HPDE6-E6E7 (cell line): ENCODE results near the gene KDSR.

Source experiments
- DNase-seq: peaks from one replicate; pipeline ENCODE4 v3.0.0; 2011; ENCODE audit warnings: missing footprints; ENCODE audit errors: extremely low spot score

KDSR gene

GRCh38 chr18:63321291-63321690, 45.7 kb downstream of the KDSR start:
- no peak for DNase-seq

- DNase-seq, result no peak
These were observed 46.1 kb downstream of the KDSR start for GRCh38 chr18:63320975-63321265.

- peak; percentile 41 for DNase-seq
These were observed 46.7 kb downstream of the KDSR start for GRCh38 chr18:63320123-63320974.

DNA sequence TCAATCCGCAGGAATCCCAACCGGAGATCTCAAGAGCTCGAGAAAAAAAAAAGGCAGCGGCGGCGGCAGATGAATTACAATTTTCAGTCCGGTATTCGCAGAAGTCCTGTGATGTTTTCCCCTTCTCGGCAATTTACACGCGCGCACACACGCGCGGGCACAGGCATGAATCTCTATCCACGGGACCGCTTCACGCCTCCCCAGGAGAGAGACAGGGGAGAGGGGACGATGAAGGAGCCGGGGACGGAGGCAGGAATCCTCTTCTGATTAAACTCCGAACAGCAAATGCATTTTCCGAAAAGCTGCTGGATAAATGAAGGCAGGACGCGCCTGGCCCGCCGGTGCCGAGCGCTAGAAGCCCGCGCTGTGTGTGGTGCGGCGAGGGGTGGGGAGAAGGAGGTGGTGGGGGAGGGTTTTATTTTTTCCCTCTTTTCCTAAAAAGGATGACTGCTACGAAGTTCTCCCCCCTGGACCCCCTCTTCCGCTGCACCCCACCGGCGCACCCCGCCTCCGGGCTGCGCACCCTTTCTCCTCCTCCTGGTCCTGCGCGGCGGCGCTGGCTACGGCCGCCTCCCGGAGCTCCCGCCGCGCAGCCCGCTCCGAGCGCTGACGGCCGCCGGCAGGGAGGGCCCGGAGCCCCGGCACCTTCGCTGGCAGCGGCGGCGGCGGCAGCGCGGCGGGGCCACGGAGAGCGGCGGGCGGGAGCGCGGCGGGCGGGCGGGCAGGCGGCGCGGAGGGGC, 47.5 kb downstream of the KDSR start, which contains the start of gene BCL2:
Gene BCL2, minus strand, starts transcription at position 387 of the 740 bp plus-strand sequence.
- peak; percentile 31 for DNase-seq

DNA sequence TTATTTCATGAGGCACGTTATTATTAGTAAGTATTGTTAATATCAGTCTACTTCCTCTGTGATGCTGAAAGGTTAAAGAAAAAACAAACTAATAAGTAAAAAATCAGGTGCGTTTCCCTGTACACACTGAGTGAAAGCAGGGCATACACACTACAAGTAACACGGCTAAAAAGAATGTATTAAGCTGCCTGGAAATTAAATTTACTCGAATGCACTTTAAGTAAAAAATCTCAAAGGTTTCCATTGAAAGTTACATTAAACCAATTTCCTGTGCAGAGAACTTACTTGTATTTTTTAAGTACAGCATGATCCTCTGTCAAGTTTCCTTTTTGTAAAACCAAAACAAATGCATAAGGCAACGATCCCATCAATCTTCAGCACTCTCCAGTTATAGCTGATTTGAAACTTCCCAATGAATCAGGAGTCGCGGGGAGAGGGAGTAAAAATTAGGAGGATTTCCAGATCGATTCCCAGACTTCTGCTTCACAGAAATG, 48.1 kb downstream of the KDSR start:
- no peak for DNase-seq

DNA sequence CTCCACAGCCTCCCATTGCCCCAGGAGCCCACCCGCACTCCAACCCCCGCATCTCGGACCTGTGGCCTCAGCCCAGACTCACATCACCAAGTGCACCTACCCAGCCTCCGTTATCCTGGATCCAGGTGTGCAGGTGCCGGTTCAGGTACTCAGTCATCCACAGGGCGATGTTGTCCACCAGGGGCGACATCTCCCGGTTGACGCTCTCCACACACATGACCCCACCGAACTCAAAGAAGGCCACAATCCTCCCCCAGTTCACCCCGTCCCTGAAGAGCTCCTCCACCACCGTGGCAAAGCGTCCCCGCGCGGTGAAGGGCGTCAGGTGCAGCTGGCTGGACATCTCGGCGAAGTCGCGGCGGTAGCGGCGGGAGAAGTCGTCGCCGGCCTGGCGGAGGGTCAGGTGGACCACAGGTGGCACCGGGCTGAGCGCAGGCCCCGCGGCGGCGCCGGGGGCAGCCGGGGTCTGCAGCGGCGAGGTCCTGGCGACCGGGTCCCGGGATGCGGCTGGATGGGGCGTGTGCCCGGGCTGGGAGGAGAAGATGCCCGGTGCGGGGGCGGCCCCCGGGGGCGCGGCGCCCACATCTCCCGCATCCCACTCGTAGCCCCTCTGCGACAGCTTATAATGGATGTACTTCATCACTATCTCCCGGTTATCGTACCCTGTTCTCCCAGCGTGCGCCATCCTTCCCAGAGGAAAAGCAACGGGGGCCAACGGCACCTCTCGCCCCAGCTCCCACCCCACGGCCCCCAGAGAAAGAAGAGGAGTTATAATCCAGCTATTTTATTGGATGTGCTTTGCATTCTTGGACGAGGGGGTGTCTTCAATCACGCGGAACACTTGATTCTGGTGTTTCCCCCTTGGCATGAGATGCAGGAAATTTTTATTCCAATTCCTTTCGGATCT, 48.8 kb downstream of the KDSR start:
- no peak for DNase-seq

DNA sequence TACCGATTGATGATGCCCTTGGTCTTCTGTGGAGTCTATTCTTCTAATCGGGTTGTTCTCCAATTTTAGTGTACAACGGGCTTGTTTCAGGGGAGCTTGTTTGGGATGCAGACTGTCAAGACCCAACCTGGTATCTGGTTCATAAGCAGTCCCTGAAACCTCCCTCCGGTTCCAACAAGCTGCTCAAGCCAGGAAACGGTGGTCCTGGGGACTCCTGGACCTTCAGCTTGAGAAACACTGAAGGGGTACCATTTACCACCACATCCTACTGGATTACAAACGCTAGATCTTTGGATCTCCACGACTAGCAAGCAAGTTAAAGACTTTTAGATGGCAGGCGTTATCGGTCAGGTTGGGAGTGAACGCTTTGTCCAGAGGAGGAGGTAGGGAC, 49.5 kb downstream of the KDSR start:
- DNase-seq, result no peak

DNA sequence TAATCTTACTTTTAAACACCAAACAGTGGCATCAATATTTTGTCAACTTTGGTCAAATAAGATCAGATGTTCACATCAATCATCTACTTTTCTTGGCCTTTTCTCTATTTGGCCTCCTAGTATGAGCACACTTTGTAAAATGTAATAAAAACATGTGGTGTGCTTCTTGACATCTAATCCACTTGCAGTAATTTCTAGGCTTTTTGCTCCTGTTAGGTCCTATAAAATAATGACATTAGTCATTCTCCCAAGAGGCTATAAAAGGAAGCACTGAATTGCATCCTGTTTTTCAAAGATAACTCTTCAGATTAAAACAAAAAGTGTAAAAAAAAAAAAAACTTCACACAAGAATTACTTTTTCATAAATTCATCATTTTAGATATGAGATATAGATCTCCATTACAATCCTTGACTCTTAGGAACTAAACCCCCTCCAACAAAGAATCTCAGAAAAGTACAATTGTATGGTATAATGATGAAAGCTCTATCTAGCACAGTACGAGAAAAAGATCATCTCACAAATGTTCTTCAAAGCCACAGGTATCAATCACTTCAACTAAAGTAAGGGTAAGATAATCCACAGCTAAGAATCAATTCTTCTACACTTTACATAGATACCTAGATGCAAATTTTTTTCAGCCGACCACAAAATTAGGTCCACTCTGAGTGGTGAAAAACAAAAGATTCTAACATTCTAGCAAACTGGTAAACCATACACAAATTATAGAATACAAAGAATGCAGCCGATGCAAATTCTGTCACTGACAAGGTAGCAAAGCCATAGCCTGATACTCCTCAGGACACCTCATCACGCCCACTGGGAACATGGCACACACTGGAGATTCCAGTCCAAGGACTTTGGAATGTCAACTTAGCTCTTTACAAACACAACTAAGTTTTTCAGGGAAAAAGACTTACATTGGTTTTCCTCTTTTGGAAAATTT, 50.1 kb downstream of the KDSR start:
- no peak for DNase-seq

DNA sequence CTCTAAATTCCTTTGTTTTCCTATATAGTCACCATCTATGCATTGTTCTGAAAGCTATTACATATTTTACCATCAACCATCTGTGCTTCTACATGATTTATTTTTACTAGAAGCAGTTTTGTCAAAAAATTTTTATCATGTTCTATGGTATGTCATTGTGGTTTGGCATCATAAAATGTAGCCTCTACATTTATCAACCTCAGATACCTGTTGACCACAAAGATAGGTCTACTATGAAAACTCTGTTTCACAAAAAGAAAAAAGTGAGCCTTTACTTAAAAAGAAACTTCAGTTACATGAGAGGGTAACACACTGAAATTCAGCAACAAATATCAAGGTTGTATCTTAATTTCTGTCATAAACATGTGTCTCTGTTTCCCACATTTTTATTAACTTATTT, 51.1 kb downstream of the KDSR start:
- DNase-seq, result no peak

DNA sequence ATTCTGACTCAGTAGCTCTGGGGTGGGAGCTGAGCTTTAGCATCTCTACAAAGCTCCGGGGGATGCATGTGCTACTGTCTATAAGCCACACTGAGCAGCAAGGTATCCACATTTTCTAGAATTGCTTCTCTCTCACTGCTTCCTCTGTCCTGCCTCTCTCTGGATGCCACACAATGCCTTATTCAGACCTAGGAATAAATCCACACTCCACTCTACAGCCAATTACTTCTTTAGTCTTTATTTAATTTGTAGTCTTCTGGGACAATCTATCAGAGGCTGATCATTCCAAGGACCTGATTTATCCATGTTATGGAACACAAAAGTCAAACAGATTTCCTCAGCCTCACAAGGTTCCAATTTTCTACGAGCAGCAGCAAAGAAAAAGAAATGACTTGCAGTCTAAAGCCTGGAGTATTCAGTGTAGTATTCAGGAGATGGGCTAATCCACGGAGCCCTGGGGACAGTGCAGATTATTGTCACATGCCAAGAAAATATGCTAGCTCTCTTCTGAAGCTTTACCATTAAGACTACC, 51.8 kb downstream of the KDSR start:
- DNase-seq, result no peak

GRCh38 chr18:63314062-63314790, 52.8 kb downstream of the KDSR start:
- DNase-seq, result no peak

GRCh38 chr18:63313396-63313917, 53.5 kb downstream of the KDSR start:
- no peak for DNase-seq

DNA sequence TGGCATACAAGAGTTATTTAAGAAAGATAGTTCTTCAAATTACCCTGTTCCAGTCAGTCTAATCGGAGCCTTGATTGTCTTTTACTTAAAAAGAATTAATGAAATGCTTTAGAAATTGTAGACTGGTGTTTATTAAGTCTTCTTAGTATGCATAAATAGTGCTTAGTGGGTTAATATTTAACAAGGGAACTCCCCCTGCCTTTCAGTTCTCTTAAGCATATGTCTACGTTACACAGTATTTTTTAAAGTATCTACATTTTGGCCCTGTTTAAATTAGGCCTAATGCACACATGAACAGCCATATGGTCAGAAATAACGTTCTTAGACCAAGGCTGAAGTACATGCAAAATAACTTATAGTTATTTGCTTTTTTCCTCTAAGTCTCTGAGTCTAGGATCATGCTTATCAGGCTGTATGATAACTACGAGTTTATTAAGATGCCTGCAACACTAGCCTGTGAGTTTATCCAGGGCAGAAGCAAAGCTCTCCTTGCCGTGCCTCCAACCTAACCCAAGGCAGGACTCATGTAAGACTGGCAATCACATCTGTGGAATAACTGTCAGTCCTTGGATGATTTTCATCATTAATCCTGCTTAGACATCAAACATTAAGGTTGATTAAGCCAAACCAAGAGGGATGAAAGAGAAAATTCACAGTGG, 54.1 kb downstream of the KDSR start:
- DNase-seq, result no peak

- no peak for DNase-seq
These were observed 55.0 kb downstream of the KDSR start for GRCh38 chr18:63312019-63312409.

GRCh38 chr18:63311118-63312018, 55.6 kb downstream of the KDSR start:
- no peak for DNase-seq

DNA sequence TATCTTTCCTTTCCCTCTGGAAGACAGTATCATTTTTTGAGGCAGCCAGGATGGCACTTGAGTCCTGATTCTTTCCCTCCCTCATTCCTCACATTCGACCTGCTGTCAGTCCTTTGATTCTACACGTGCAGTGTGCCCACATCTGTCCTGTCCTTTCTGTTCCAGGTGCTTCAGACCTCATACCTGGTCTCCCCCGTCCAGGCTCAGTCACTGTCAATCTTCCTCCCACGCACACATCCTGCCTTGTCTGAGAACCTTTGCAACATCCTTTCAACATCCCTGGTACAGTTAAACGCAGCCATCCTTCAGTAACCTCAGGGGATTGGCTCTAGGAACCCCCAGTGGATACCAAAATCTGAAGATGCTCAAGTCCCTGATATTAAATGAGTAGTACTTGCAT, 57.6 kb downstream of the KDSR start:
- DNase-seq, result no peak

GRCh38 chr18:63307551-63308200, 59.3 kb downstream of the KDSR start:
- DNase-seq, result no peak
